SK-N-MC (cell line): ENCODE data around the gene ATG16L2.

ENCODE experiments used
- DNase-seq: peaks from one replicate; pipeline ENCODE4 v3.0.0-alpha.2; 2011; ENCODE audit warnings: low read depth, low spot score
- H3K27ac ChIP-seq: fragments of 200-600 bp; sonication (generic); 2 replicates; pipeline ENCODE4 v1.5.1; 2016; ENCODE audit warnings: mixed run types
- H3K36me3 ChIP-seq: fragments of 200-600 bp; sonication (generic); 2 replicates; pipeline ENCODE4 v1.6.1; 2017; ENCODE audit warnings: antibody characterized with exemption, low read length, mixed read lengths; ENCODE audit not compliant: insufficient read depth
- H3K4me3 ChIP-seq: fragments of 200-600 bp; sonication (generic); 2 replicates; pipeline ENCODE4 v1.5.1; 2016
- H3K9ac ChIP-seq: fragments of 200-600 bp; sonication (generic); 2 replicates; pipeline ENCODE4 v1.8.0; 2017; ENCODE audit warnings: mixed run types, mixed read lengths; ENCODE audit not compliant: insufficient read length
- H3K9me3 ChIP-seq: fragments of 200-600 bp; sonication (generic); 2 replicates; pipeline ENCODE4 v1.6.1; 2017; ENCODE audit warnings: low read depth, mild to moderate bottlenecking, antibody characterized with exemption, low read length, moderate library complexity, mixed read lengths
- EZH2 ChIP-seq: fragments of 200-600 bp; sonication (generic); IDR thresholded peaks from one replicate; pipeline ENCODE4 v1.6.1; 2017; ENCODE audit warnings: antibody characterized with exemption
- FOXP2 ChIP-seq: optimal IDR thresholded peaks from 2 replicates; pipeline ENCODE3; 2011; ENCODE audit warnings: mild to moderate bottlenecking, moderate library complexity; ENCODE audit not compliant: insufficient read depth; ENCODE audit errors: extremely low read length, control extremely low read depth
- POLR2AphosphoS5 ChIP-seq: IDR thresholded peaks from 2 replicates; pipeline ENCODE4 v1.6.1; 2012; ENCODE audit warnings: mild to moderate bottlenecking, low read depth, low read length, borderline replicate concordance

ATG16L2 gene

GRCh38 chr11:72777755-72778278 is 36.4 kb upstream of the ATG16L2 start:
- Histone ChIP-seq H3K9ac (no peak overlapping the region), H3K9me3 (no peaks in the 10 kb centered on the region), H3K4me3 (no peak overlapping the region), H3K27ac (no peak overlapping the region), H3K36me3 (no peaks in the 10 kb centered on the region)
- TF ChIP-seq FOXP2, result no peak
- TF ChIP-seq POLR2AphosphoS5, result no peak
- no peak for TF ChIP-seq EZH2
- no peak for DNase-seq

GRCh38 chr11:72778535-72779494 is 35.4 kb upstream of the ATG16L2 start:
- TF ChIP-seq FOXP2, result no peak
- no peak for TF ChIP-seq EZH2
- no peak for TF ChIP-seq POLR2AphosphoS5
- no peaks in the 10 kb centered on the region for H3K9me3 ChIP-seq
- no peaks in the 10 kb centered on the region for H3K36me3 ChIP-seq
- DNase-seq, result no peak
- no peak overlapping the region for H3K4me3 ChIP-seq
- no peak overlapping the region for H3K9ac ChIP-seq
- H3K27ac ChIP-seq, result no peak overlapping the region

DNA sequence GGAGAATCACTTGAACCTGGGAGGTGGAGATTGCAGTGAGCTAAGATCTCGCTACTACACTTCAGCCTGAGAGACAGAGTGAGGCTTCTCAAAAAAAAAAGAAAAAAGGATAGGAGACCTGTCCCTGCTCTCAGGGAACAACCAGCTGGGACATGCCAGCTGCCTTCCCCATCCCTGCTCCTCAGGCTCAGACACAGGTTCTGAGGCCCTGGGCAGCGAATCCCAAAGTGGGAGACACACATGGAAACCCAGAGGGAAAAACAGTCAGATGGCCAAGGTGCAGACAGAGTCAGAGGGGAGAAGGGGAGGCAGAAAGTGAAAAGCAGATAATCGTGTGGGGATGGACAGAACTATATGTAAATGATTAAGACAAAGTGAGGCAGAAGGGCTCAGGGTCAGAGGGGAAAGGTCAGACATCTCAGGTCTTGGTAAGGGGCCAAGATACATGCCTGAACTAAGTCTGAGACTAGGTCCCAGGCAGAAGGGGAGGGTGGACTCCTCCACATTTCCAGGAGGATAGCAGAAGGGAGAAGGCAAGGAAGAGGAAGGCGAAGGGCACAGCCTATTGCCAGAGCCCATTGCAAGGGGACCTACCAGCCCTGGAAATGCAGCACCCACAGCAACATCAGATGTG is 34.6 kb upstream of the ATG16L2 start:
- no peak for DNase-seq
- H3K9me3 ChIP-seq, result no peaks in the 10 kb centered on the region
- H3K27ac ChIP-seq, result no peak overlapping the region
- TF ChIP-seq EZH2, result no peak
- TF ChIP-seq FOXP2, result no peak
- no peak for TF ChIP-seq POLR2AphosphoS5
- no peak overlapping the region for H3K4me3 ChIP-seq
- no peaks in the 10 kb centered on the region for H3K36me3 ChIP-seq
- H3K9ac ChIP-seq, result no peak overlapping the region

GRCh38 chr11:72780296-72781062 is 33.7 kb upstream of the ATG16L2 start:
- TF ChIP-seq FOXP2 (no peak), EZH2 (no peak), POLR2AphosphoS5 (no peak)
- Histone ChIP-seq H3K9me3 (no peaks in the 10 kb centered on the region), H3K9ac (no peak overlapping the region), H3K27ac (no peak overlapping the region), H3K4me3 (peak overlapping the region; percentile 70; the same call in 1 of the 2 replicates), H3K36me3 (no peaks in the 10 kb centered on the region)
- no peak for DNase-seq

DNA sequence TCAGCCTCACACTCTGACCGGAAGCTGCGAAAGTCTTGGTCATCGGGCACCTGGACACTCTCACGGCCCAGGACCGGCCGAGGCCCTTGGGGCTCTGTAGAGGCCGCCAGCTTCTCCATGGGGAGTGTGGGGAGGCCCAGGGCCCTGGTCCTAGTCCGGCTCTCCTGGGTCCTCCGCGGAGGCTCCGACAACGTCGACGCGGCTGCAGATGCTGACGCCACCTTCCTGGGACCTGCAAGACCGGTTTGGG is 33.2 kb upstream of the ATG16L2 start:
- Histone ChIP-seq H3K9ac (no peak overlapping the region), H3K27ac (no peak overlapping the region), H3K36me3 (no peaks in the 10 kb centered on the region), H3K9me3 (no peaks in the 10 kb centered on the region), H3K4me3 (peak overlapping the region; percentile 70)
- DNase-seq, result no peak
- TF ChIP-seq POLR2AphosphoS5 (no peak), FOXP2 (no peak), EZH2 (no peak)

DNA sequence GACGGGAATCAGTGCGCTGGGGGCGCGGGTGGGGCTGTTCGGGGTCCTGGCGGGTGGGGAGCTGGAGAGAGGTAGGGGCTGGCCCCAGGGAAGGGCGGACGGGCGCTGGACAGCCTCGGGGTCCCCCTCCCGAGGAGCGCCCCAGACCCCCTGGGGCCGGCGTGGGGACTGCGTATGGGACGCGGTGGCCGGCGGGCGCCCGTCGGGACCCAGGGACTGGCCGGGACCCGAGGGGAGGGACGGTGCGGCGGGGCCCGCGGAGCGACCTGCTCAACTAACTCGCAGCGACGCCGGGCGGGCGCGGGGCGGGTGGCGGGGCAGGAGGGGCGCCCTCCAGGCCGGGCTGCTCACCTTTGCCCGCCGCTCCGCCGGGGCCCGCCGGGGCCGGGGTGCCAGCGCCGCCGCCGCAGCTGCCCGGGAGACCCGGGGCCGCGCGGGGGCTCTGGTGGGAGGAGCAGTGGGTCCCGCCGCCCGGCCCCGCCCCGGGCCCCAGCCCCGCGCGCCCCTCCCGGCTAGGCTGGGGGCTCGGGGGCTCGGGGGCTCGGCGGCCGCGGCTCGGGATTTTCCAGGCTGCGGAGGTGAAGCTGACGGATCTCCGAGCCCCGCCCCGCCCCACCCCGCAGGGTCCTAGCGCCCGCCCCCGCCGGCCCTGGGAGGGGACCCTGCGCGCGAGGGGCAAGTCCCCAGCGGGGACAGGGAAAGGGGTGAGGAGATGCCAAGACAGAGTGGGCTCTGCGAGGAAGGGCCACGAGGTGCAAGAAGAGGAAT is 32.7 kb upstream of the ATG16L2 start:
- Histone ChIP-seq H3K4me3 (peak overlapping the region; percentile 70), H3K27ac (no peak overlapping the region), H3K9me3 (no peaks in the 10 kb centered on the region), H3K36me3 (no peaks in the 10 kb centered on the region), H3K9ac (no peak overlapping the region)
- no peak for DNase-seq
- TF ChIP-seq EZH2, result no peak
- TF ChIP-seq POLR2AphosphoS5, result no peak
- no peak for TF ChIP-seq FOXP2

- no peak overlapping the region for H3K27ac ChIP-seq
- H3K9ac ChIP-seq, result no peak overlapping the region
- no peak for DNase-seq
These were observed 31.9 kb upstream of the ATG16L2 start for GRCh38 chr11:72782081-72782920.

More at GRCh38 chr11:72782081-72782920, 31.9 kb upstream of the ATG16L2 start:
- Histone ChIP-seq H3K9me3 (no peaks in the 10 kb centered on the region), H3K36me3 (no peaks in the 10 kb centered on the region), H3K4me3 (peak overlapping the region; percentile 58)
- TF ChIP-seq FOXP2, result no peak
- TF ChIP-seq EZH2, result no peak
- TF ChIP-seq POLR2AphosphoS5, result no peak
